HepG2 (cell line): ENCODE data around the gene KCNH1. TPM values are rescaled to one million over a fixed set of nuclear protein-coding genes. Genes with fewer than 3 reads are reported as not detected.
A peak's percentile ranks its signal among the peaks of the same experiment; 100 is the strongest.

Source experiments
- ATAC-seq: fragments of 200-7000 bp; cut with Tn5 transposase; 3 replicates; pipeline ENCODE4 v1.9.1; 2020; ENCODE audit warnings: mild to moderate bottlenecking, moderate library complexity
- BruUV-seq: library from RNA; stranded (reverse); fragments of 400-500 nt; replicated peaks from 2 replicates; lab custom pipeline; 2021; lab: Mats Ljungman, UMichigan
- CTCF ChIA-PET: fragments of 300-600 bp; formaldehyde crosslinking; extraction: SDS; loops from one replicate; lab custom pipeline; 2021; ENCODE audit warnings: low total read pairs, inconsistent platforms, low intra/inter-chr PET ratio; lab: Yijun Ruan, JAX
- POLR2A ChIA-PET: fragments of 350-600 bp; sonication (Branson Sonifier 250); formaldehyde crosslinking; loops from one replicate; lab custom pipeline; 2020; ENCODE audit warnings: antibody characterized with exemption, inconsistent platforms; lab: Yijun Ruan, JAX
- DNase-seq: peaks from one replicate; pipeline ENCODE4 v3.0.0-alpha.2; 2015; ENCODE audit warnings: low spot score
- FAIRE-seq: peaks from 3 replicates; lab custom pipeline; 2011; peaks lifted over from hg19 to GRCh38; lab: Jason Lieb, UNC
- H2AFZ ChIP-seq: one replicate; pipeline ENCODE4 v1.6.1; 2011; ENCODE audit warnings: low read length, inconsistent platforms
- H3K27ac ChIP-seq: fragments of 300-600 bp; 3 replicates; pipeline ENCODE4 v1.8.0; 2011; ENCODE audit warnings: mixed run types, mild to moderate bottlenecking, mixed read lengths, low read length, inconsistent platforms; ENCODE audit not compliant: insufficient read depth; ENCODE audit errors: extremely low read length
- H3K27me3 ChIP-seq, 2 experiments: fragments of 200-600 bp in 1 of 2; 2 replicates in 1 of 2; 3 replicates in 1 of 2; pipeline versions ENCODE4 v1.6.0 to v1.8.0; 2011; ENCODE audit warnings: low read length in 2 of 2, mild to moderate bottlenecking in 2 of 2, moderate library complexity in 2 of 2, inconsistent platforms in 1 of 2; ENCODE audit not compliant: insufficient read depth in 2 of 2, control insufficient read depth in 1 of 2
- H3K36me3 ChIP-seq, 2 experiments: fragments of 200-600 bp in 1 of 2; replicated peaks in 1 of 2; 2 replicates in 1 of 2; 3 replicates in 1 of 2; pipeline versions ENCODE4 v1.5.1 to v1.8.0; 2011; ENCODE audit warnings: low read length in 2 of 2, inconsistent platforms in 1 of 2; ENCODE audit not compliant: insufficient read depth in 2 of 2, control insufficient read depth in 1 of 2
- H3K4me1 ChIP-seq: 2 replicates; pipeline ENCODE4 v1.5.1; 2012; ENCODE audit warnings: low read length, inconsistent platforms; ENCODE audit not compliant: insufficient read depth
- H3K4me2 ChIP-seq: 2 replicates; pipeline ENCODE4 v1.6.0; 2011; ENCODE audit warnings: low read depth, low read length, inconsistent platforms
- H3K4me3 ChIP-seq, 3 experiments: fragments of 200-600 bp in 1 of 3; sonication (generic), shearing (Covaris generic) in 1 of 3; replicated peaks in 1 of 3; 2 replicates each; pipeline ENCODE4 v1.5.1; 2011 to 2016; ENCODE audit warnings: low read length in 3 of 3, inconsistent platforms in 2 of 3, low read depth in 2 of 3, mild to moderate bottlenecking in 2 of 3, control low read depth in 1 of 3, mixed read lengths in 1 of 3; ENCODE audit not compliant: insufficient read depth in 1 of 3
- H3K79me2 ChIP-seq: one replicate; pipeline ENCODE4 v1.6.1; 2011; ENCODE audit warnings: low read length, inconsistent platforms; ENCODE audit not compliant: insufficient read depth
- H3K9ac ChIP-seq: 2 replicates; pipeline ENCODE4 v1.6.0; 2011; ENCODE audit warnings: mild to moderate bottlenecking, low read depth, low read length, inconsistent platforms; ENCODE audit not compliant: insufficient read depth
- H3K9me3 ChIP-seq: 2 replicates; pipeline ENCODE4 v1.5.1; 2012; ENCODE audit warnings: mild to moderate bottlenecking, low read length
- H4K20me1 ChIP-seq: 2 replicates; pipeline ENCODE4 v1.6.0; 2011; ENCODE audit warnings: inconsistent platforms, mild to moderate bottlenecking, low read length, moderate library complexity; ENCODE audit not compliant: insufficient read depth
- EHMT2 ChIP-seq: fragments of 200-600 bp; sonication (generic); IDR thresholded peaks from 2 replicates; pipeline ENCODE4 v1.7.0; 2017; ENCODE audit warnings: antibody characterized with exemption, low read depth, low read length, borderline replicate concordance
- MIER2 ChIP-seq: IDR thresholded peaks from 2 replicates; pipeline ENCODE4 v1.6.1; 2016; ENCODE audit warnings: missing biosample characterization, missing genetic modification reagents
- PHF8 ChIP-seq: sonication (generic); formaldehyde crosslinking; IDR thresholded peaks from 2 replicates; pipeline ENCODE4 v1.5.0; 2020; ENCODE audit warnings: missing genetic modification reagents
- ZNF333 ChIP-seq: sonication (generic); formaldehyde crosslinking; IDR thresholded peaks from 2 replicates; pipeline ENCODE4 v1.4.0; 2020; ENCODE audit warnings: mild to moderate bottlenecking, missing genetic modification reagents, borderline replicate concordance
- ZNF703 ChIP-seq: sonication (generic); formaldehyde crosslinking; IDR thresholded peaks from 2 replicates; pipeline ENCODE4 v1.5.1; 2020; ENCODE audit warnings: missing genetic modification reagents, mild to moderate bottlenecking, moderate library complexity, borderline replicate concordance
- ZNF839 ChIP-seq: sonication (generic); formaldehyde crosslinking; IDR thresholded peaks from 2 replicates; pipeline ENCODE4 v1.4.0; 2020; ENCODE audit warnings: missing genetic modification reagents, mild to moderate bottlenecking, borderline replicate concordance
- WGBS: methylation state at CpG from one replicate; pipeline ENCODE4 v1.1.6; 2017; ENCODE audit warnings: low lambda C conversion rate; 5-methylcytosine and 5-hydroxymethylcytosine counted together
- in situ Hi-C: cut with HindIII; loops from 2 replicates; pipeline ENCODE4 v1.10.0; 2017; ENCODE audit warnings: low pct_unique_long_range_greater_than_20kb; ENCODE audit not compliant: extremely low pct_ligation_motif_present
- intact Hi-C: fragments of 100-400 bp; cut with micrococcal nuclease; formaldehyde crosslinking; loops from one replicate; pipeline ENCODE4 v1.10.0; 2022; ENCODE audit not compliant: unreplicated experiment
- polyA plus RNA-seq, 8 experiments: library from polyadenylated mRNA; depleted of rRNA in 3 of 8; stranded (reverse) in 7 of 8; unstranded in 1 of 8; fragments of >200 nt; fragmentation: Illumina TruSeq in 4 of 8; extraction: Trizol in 4 of 8; gene quantifications; 2 replicates each; pipeline versions ENCODE4 v1.2.1 to v1.2.3, GENCODE V29; 2011 to 2016; ENCODE audit warnings: low read depth in 4 of 8, missing spikeins in 1 of 8, mixed read lengths in 1 of 8; ENCODE audit not compliant: insufficient read depth in 1 of 8
- total RNA-seq, 5 experiments: library from RNA; depleted of rRNA; stranded (reverse); fragments of >200 nt; fragmentation: Illumina TruSeq; extraction: Trizol; gene quantifications; 2 replicates each; pipeline ENCODE4 v1.2.3, GENCODE V29; 2016; ENCODE audit warnings: low read depth in 1 of 5
- TF ChIP-seq, protein P1 (sequence below): sonication (generic); formaldehyde crosslinking; IDR thresholded peaks from 2 replicates; pipeline ENCODE4 v1.4.0; 2020; ENCODE audit warnings: missing genetic modification reagents
- TF ChIP-seq, protein P2 (sequence below), 2 experiments: IDR thresholded peaks; 2 replicates each; pipeline ENCODE4 v1.6.1; 2011 to 2012; ENCODE audit warnings: low read length in 2 of 2, borderline replicate concordance in 1 of 2, low read depth in 1 of 2, mild to moderate bottlenecking in 1 of 2, moderate library complexity in 1 of 2

The KCNH1 gene
- total and polyA plus RNA-seq, 2 of the 13 experiments (the other 11 are each of a cell fraction or from before 2014, with no cell fraction given), result not detected

DNA sequence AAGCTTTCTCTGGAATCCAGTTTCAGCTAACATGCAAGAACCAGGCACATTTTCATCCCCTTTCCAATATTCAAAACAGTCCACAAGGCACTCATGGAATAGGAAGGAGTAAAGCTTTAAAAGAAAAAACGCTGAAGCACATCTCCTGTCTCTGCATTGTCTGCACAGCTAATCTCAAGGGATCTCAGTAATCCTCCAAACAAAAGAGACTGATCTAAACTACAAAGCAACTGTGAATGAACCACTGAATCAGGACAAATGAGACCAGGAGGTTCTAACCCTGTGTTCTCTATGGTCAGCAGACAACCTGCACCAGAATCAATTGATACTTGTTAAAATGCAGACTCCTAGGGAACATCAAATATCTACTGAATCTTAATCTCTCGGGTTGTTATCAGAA lies 406.2 kb downstream of the KCNH1 start:
- Histone ChIP-seq H3K9ac (no peak overlapping the region), H3K27me3 (no peaks in the 10 kb centered on the region), H3K36me3 (no peaks in the 10 kb centered on the region), H3K79me2 (no peaks in the 10 kb centered on the region), H2AFZ (no peak overlapping the region), H3K9me3 (no peaks in the 10 kb centered on the region), H3K27ac (no peak overlapping the region), H4K20me1 (no peaks in the 10 kb centered on the region), H3K4me1 (no peaks in the 10 kb centered on the region), H3K4me2 (no peak overlapping the region), H3K4me3 (no peak overlapping the region)
- ATAC-seq, result no peak
- POLR2A ChIA-PET, result no interaction called here
- CTCF ChIA-PET, result no interaction called here
- in situ Hi-C loops (no loop called here), intact Hi-C loops (no loop called here)
- WGBS, result 4% methylated on average over 2 of the region's 2 CpGs
- FAIRE-seq, result no peak
- no TSS peak for BruUV-seq
- no peak for TF ChIP-seq ZNF839
- TF ChIP-seq, protein P1, sequence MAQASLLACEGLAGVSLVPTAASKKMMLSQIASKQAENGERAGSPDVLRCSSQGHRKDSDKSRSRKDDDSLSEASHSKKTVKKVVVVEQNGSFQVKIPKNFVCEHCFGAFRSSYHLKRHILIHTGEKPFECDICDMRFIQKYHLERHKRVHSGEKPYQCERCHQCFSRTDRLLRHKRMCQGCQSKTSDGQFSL (CRISPR knock-in tag), result no peak
- no peak for DNase-seq

DNA sequence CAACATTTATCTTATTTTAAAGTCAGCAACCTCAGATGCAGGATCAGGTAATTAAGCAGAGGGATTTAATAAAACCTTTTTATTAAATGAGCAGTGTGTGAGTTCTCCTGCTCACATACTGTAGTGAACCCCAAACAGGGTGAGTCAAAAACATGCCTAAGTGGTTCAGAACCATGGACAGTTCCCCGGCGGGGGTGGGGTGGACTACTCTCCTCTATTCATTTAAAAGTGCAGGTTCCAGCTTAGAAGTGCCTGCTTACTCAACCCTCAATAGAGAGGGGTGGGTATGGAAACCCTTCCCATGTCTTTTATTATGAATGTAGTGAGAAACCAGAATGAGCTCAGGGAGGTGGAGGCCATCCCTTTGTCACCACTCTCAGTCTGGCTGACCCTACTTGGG lies 407.3 kb downstream of the KCNH1 start:
- no peaks in the 10 kb centered on the region for H3K79me2 ChIP-seq
- TF ChIP-seq EHMT2 (peak; percentile 89), PHF8 (no peak), MIER2 (peak; percentile 94), ZNF333 (CRISPR knock-in tag) (no peak), ZNF703 (no peak)
- TF ChIP-seq, protein P2, sequence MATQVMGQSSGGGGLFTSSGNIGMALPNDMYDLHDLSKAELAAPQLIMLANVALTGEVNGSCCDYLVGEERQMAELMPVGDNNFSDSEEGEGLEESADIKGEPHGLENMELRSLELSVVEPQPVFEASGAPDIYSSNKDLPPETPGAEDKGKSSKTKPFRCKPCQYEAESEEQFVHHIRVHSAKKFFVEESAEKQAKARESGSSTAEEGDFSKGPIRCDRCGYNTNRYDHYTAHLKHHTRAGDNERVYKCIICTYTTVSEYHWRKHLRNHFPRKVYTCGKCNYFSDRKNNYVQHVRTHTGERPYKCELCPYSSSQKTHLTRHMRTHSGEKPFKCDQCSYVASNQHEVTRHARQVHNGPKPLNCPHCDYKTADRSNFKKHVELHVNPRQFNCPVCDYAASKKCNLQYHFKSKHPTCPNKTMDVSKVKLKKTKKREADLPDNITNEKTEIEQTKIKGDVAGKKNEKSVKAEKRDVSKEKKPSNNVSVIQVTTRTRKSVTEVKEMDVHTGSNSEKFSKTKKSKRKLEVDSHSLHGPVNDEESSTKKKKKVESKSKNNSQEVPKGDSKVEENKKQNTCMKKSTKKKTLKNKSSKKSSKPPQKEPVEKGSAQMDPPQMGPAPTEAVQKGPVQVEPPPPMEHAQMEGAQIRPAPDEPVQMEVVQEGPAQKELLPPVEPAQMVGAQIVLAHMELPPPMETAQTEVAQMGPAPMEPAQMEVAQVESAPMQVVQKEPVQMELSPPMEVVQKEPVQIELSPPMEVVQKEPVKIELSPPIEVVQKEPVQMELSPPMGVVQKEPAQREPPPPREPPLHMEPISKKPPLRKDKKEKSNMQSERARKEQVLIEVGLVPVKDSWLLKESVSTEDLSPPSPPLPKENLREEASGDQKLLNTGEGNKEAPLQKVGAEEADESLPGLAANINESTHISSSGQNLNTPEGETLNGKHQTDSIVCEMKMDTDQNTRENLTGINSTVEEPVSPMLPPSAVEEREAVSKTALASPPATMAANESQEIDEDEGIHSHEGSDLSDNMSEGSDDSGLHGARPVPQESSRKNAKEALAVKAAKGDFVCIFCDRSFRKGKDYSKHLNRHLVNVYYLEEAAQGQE (IDR thresholded peaks at IDR 0.05; ENCODE audit: borderline replicate concordance in 1 of 2, low read depth in 1 of 2, low read length in 2 of 2), result peak; percentile 64 to 96
- H3K36me3 ChIP-seq, result no peaks in the 10 kb centered on the region
- H3K4me3 ChIP-seq, result no peak overlapping the region
- no peaks in the 10 kb centered on the region for H4K20me1 ChIP-seq
- ChIA-PET POLR2A (no interaction called here), CTCF (no interaction called here)
- in situ Hi-C loops, result no loop called here
- no peak overlapping the region for H3K27ac ChIP-seq
- DNase-seq (no peak), ATAC-seq (no peak), FAIRE-seq (no peak)
- H3K4me1 ChIP-seq, result no peaks in the 10 kb centered on the region
- H2AFZ ChIP-seq, result no peak overlapping the region
- intact Hi-C loops, result no loop called here
- WGBS, result 0% methylated on average over 2 of the region's 2 CpGs
- no peak overlapping the region for H3K4me2 ChIP-seq
- H3K27me3 ChIP-seq, result no peaks in the 10 kb centered on the region
- H3K9me3 ChIP-seq, result no peaks in the 10 kb centered on the region
- no peak overlapping the region for H3K9ac ChIP-seq
- BruUV-seq, result no TSS peak
